Natural killer cell (primary cell): ENCODE results near the gene CHTF18. TPM values are rescaled to one million over a fixed set of nuclear protein-coding genes. Genes with fewer than 3 reads are reported as not detected.

Experiments used
- ATAC-seq, 3 donors: fragments of 150-1000 bp in 2 of 3; fragments of 200-7000 bp in 1 of 3; cut with Tn5 transposase; 1 replicate in 1 of 3; 2 replicates in 2 of 3; pipeline ENCODE4 v1.10.0; 2021; ENCODE audit warnings: mild to moderate bottlenecking in 2 of 3, moderate library complexity in 2 of 3
- DNase-seq, 2 donors: peaks; one replicate each; pipeline versions ENCODE4 v3.0.0 to v3.0.0-alpha.2; 2013 to 2021; ENCODE audit warnings: mixed read lengths in 1 of 2
- H3K27ac ChIP-seq: one replicate; pipeline ENCODE4 v1.5.1; 2013; ENCODE audit warnings: mild to moderate bottlenecking, low read length
- H3K27me3 ChIP-seq: one replicate; pipeline ENCODE4 v1.6.1; 2013; ENCODE audit warnings: low read length; ENCODE audit not compliant: control insufficient read depth, insufficient read depth
- H3K36me3 ChIP-seq: one replicate; pipeline ENCODE4 v1.6.1; 2013; ENCODE audit warnings: low read length; ENCODE audit not compliant: control insufficient read depth, insufficient read depth
- H3K4me1 ChIP-seq: one replicate; pipeline ENCODE4 v1.6.1; 2013; ENCODE audit warnings: low read length; ENCODE audit not compliant: control insufficient read depth, insufficient read depth
- H3K4me3 ChIP-seq: one replicate; pipeline ENCODE4 v1.5.1; 2013; ENCODE audit warnings: low read length
- H3K9me3 ChIP-seq: one replicate; pipeline ENCODE4 v1.6.1; 2013; ENCODE audit warnings: low read length; ENCODE audit not compliant: control insufficient read depth, insufficient read depth
- H3K27ac Mint-ChIP-seq, 2 donors: one replicate each; pipeline ENCODE4 v1.8.0; 2022; ENCODE audit warnings: mild to moderate bottlenecking in 2 of 2, mixed read lengths in 2 of 2, moderate library complexity in 1 of 2
- H3K27me3 Mint-ChIP-seq, 2 donors: one replicate each; pipeline ENCODE4 v1.8.0; 2022; ENCODE audit warnings: low read depth in 2 of 2, mixed read lengths in 2 of 2
- H3K36me3 Mint-ChIP-seq: one replicate; pipeline ENCODE4 v1.8.0; 2022; ENCODE audit warnings: mixed read lengths
- H3K4me1 Mint-ChIP-seq, 2 donors: one replicate each; pipeline ENCODE4 v1.8.0; 2022; ENCODE audit warnings: mixed read lengths in 2 of 2
- H3K4me3 Mint-ChIP-seq: one replicate; pipeline ENCODE4 v1.8.0; 2022; ENCODE audit warnings: mild to moderate bottlenecking, moderate library complexity, mixed read lengths
- H3K9me3 Mint-ChIP-seq, 2 donors: one replicate each; pipeline ENCODE4 v1.8.0; 2022; ENCODE audit warnings: mixed read lengths in 2 of 2
- WGBS: methylation state at CpG from one replicate; pipeline ENCODE4 v1.1.7; 2013; ENCODE audit warnings: missing lambda C conversion rate; ENCODE audit not compliant: insufficient coverage; 5-methylcytosine and 5-hydroxymethylcytosine counted together
- intact Hi-C: fragments of 100-400 bp; cut with micrococcal nuclease; formaldehyde crosslinking; loops from one replicate; pipeline ENCODE4 v1.14.2; 2022
- total RNA-seq, 4 donors: library from RNA; stranded (reverse); fragments of 120-200 nt in 1 of 4; gene quantifications; one replicate each; pipeline versions ENCODE4 v1.2.3 to v1.2.4, GENCODE V29; 2013 to 2022
- TF ChIP-seq, protein P1 (sequence below): fragments of 200-600 bp; IDR thresholded peaks from one replicate; pipeline ENCODE4 v1.8.0; 2022; ENCODE audit warnings: antibody characterized with exemption

CHTF18 gene
- total RNA-seq, 3 donors from 2014 or later (not counting 1 experiment from before 2014, with no cell fraction given) = 26.7 to 52.4 (median 40.5) TPM

DNA sequence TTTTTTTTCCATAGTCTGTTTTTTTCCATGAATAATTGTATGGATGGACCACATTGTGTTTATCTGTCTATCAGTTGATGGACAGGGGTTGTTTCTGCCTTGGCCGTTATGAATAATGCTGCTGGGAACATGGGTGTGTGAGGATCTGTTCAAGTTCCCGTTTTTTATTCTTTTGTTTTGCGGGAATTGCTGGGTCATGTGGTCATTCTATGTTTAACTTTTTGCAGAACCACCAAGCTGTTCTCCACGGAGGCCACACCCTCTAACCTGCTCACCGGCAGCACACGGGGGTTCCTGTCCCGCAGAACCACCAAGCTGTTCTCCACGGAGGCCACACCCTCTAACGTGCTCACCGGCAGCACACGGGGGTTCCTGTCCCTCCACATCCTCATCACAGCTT lies 33.8 kb upstream of the CHTF18 start:
- Histone ChIP-seq H3K9me3 (no peaks in the 10 kb centered on the region), H3K27me3 (no peaks in the 10 kb centered on the region), H3K36me3 (no peaks in the 10 kb centered on the region), H3K27ac (no peak overlapping the region), H3K4me3 (no peak overlapping the region), H3K4me1 (no peaks in the 10 kb centered on the region)
- no peaks in the 10 kb centered on the region for H3K36me3 Mint-ChIP-seq
- H3K27ac Mint-ChIP-seq = no peak overlapping the region
- H3K4me3 Mint-ChIP-seq = no peak overlapping the region
- H3K27me3 Mint-ChIP-seq = peaks cover 3 to 14% of the 10 kb centered on the region in 2 donors
- ATAC-seq (no peak), DNase-seq (no peak)
- WGBS = 2% methylated on average over 11 of the region's 11 CpGs
- TF ChIP-seq, protein P1, sequence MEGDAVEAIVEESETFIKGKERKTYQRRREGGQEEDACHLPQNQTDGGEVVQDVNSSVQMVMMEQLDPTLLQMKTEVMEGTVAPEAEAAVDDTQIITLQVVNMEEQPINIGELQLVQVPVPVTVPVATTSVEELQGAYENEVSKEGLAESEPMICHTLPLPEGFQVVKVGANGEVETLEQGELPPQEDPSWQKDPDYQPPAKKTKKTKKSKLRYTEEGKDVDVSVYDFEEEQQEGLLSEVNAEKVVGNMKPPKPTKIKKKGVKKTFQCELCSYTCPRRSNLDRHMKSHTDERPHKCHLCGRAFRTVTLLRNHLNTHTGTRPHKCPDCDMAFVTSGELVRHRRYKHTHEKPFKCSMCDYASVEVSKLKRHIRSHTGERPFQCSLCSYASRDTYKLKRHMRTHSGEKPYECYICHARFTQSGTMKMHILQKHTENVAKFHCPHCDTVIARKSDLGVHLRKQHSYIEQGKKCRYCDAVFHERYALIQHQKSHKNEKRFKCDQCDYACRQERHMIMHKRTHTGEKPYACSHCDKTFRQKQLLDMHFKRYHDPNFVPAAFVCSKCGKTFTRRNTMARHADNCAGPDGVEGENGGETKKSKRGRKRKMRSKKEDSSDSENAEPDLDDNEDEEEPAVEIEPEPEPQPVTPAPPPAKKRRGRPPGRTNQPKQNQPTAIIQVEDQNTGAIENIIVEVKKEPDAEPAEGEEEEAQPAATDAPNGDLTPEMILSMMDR = no peak
- H3K9me3 Mint-ChIP-seq = no peaks in the 10 kb centered on the region
- H3K4me1 Mint-ChIP-seq = peaks cover 0 to 5% of the 10 kb centered on the region in 2 donors
- intact Hi-C loops = no loop called here

DNA sequence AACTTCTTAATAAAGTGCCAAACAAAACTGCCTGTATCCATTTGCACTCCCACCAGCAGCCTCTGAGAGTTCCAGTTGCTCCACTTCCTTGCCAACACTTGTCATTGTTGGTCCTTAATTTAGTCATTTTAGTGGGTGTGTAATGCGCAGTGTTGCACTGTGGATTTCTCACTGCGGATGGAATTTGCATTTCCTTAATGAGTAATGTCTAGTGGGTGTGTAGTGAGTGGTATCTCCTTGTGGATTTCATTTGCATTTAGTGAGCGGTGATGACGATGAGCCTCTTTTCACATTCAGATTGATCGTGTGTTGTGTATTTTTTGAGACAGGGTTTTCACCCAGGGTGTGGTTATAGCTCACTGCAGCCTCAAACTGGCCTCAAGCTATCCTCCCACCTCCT lies 32.0 kb upstream of the CHTF18 start:
- Histone ChIP-seq H3K27me3 (no peaks in the 10 kb centered on the region), H3K4me3 (no peak overlapping the region), H3K27ac (no peak overlapping the region), H3K36me3 (no peaks in the 10 kb centered on the region), H3K4me1 (no peaks in the 10 kb centered on the region), H3K9me3 (no peaks in the 10 kb centered on the region)
- H3K36me3 Mint-ChIP-seq = no peaks in the 10 kb centered on the region
- H3K4me1 Mint-ChIP-seq = peaks cover 0 to 5% of the 10 kb centered on the region in 2 donors
- DNase-seq (no peak), ATAC-seq (no peak)
- WGBS = 96% methylated on average over 5 of the region's 5 CpGs
- H3K4me3 Mint-ChIP-seq = no peak overlapping the region
- TF ChIP-seq, protein P1 = no peak
- peaks cover 3 to 14% of the 10 kb centered on the region in 2 donors for H3K27me3 Mint-ChIP-seq
- intact Hi-C loops = no loop called here
- H3K9me3 Mint-ChIP-seq = no peaks in the 10 kb centered on the region
- no peak overlapping the region for H3K27ac Mint-ChIP-seq

DNA sequence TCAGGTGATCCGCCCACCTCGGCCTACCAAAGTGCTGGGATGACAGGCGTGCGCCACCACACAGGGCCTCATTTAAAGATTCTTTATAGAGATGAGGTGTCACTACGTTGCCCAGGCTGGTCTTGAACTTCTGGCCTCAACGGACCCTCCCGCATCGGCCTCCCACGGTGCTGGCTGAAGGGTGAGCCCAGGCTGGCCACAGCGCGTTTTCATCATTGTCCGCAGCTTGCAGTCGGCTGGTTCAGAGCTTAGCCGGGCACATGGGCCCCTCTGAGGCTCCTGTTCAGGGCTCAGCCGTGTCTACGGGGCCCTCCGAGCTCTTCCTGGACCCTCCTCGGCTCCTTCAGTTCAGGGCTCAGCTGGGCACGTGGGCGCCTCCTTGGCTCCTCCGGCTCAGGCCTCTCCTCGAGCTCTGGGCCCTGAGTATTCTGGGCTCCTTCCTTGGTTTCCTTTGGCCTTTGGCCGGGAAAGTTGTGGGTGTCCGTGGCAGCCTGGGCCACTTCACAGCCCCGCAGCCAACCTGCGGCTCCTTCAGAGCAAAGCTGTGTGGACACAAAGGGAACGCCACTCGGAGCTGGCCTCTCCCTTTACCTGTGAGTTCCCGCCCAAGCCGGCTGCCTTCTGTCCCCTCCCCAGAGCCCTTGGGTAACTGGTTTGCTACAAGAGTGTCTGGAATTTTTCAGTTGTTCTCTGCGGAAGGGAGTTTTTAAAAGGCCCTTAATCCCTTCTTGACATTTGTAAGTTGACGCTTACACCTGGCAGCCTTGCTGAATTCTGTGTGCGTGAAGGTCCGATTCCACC lies 29.1 kb upstream of the CHTF18 start:
- intact Hi-C loops = no loop called here
- 96% methylated on average over 34 of the region's 34 CpGs for WGBS
- Histone ChIP-seq H3K9me3 (no peaks in the 10 kb centered on the region), H3K27me3 (no peaks in the 10 kb centered on the region), H3K4me3 (no peak overlapping the region), H3K36me3 (no peaks in the 10 kb centered on the region), H3K4me1 (no peaks in the 10 kb centered on the region), H3K27ac (no peak overlapping the region)
- no peak for ATAC-seq
- TF ChIP-seq, protein P1 = no peak
- H3K27ac Mint-ChIP-seq = no peak overlapping the region
- no peak for DNase-seq
- H3K4me1 Mint-ChIP-seq = peaks cover 0 to 5% of the 10 kb centered on the region in 2 donors
- H3K27me3 Mint-ChIP-seq = peaks cover 3 to 14% of the 10 kb centered on the region in 2 donors
- H3K36me3 Mint-ChIP-seq = no peaks in the 10 kb centered on the region
- no peak overlapping the region for H3K4me3 Mint-ChIP-seq
- H3K9me3 Mint-ChIP-seq = no peaks in the 10 kb centered on the region
